ENCODE measurements around the gene PLOD1. TPM values are rescaled to one million over a fixed set of nuclear protein-coding genes. Genes with fewer than 3 reads are reported as not detected.
A peak's percentile ranks its signal among the peaks of the same experiment; 100 is the strongest.

PLOD1 gene
- total RNA-seq, 1 experiment from 2014 or later = 46.9 TPM

- CTCF ChIA-PET = interaction anchor here (1.0 to 4.5 kb wide), 10 partner anchors 12 to 408 kb away, joined by 3 to 19 read pairs (median 4); partner anchors contain the start of genes DISP3 and NPPB
- no peak for DNase-seq (ENCODE audit: low spot score)
- Mint-ChIP-seq H3K36me3 (no peaks in the 10 kb centered on the region), H3K27ac (peak overlapping the region; percentile 53; the same call in 1 of the 2 replicates), H3K27me3 (ENCODE audit: low read depth) (no peaks in the 10 kb centered on the region), H3K9me3 (no peaks in the 10 kb centered on the region), H3K4me3 (no peak overlapping the region), H3K4me1 (peaks cover 7% of the 10 kb centered on the region)
- POLR2A ChIA-PET = interaction anchor here (1.6 kb wide), 1 partner anchor 21 kb away, joined by 4 read pairs; no protein-coding TSS in a partner anchor
- no peak for ATAC-seq
- no peak for TF ChIP-seq HMGA2 (CRISPR knock-in tag; IDR thresholded peaks at IDR 0.05)
- TF ChIP-seq ZNF232 (CRISPR knock-in tag; IDR thresholded peaks at IDR 0.05) = no peak
- TF ChIP-seq SMAD3 (CRISPR knock-in tag; IDR thresholded peaks at IDR 0.05; ENCODE audit: borderline replicate concordance) = no peak
- TF ChIP-seq TCF7 (CRISPR knock-in tag; IDR thresholded peaks at IDR 0.05; ENCODE audit: low read depth) = no peak
- no peak for TF ChIP-seq ZNF263 (CRISPR knock-in tag; IDR thresholded peaks at IDR 0.05; ENCODE audit: low read depth)
- no peak for TF ChIP-seq GTF2I (CRISPR knock-in tag; conservative IDR thresholded peaks at IDR 0.05)
- TF ChIP-seq TP53 (CRISPR knock-in tag; IDR thresholded peaks at IDR 0.05) = no peak
- TF ChIP-seq ZBTB21 (CRISPR knock-in tag; IDR thresholded peaks at IDR 0.05; ENCODE audit: borderline replicate concordance) = no peak
- no peak for TF ChIP-seq GRHL2 (CRISPR knock-in tag; IDR thresholded peaks at IDR 0.05; ENCODE audit: insufficient replicate concordance, severe bottlenecking)
- TF ChIP-seq FOXK1 (CRISPR knock-in tag; IDR thresholded peaks at IDR 0.05) = no peak
- no peak for TF ChIP-seq ARID4B (CRISPR knock-in tag; IDR thresholded peaks at IDR 0.05; ENCODE audit: borderline replicate concordance)
Observed at GRCh38 chr1:11887666-11888007, 46.9 kb upstream of the PLOD1 start.

GRCh38 chr1:11888206-11888876 lies 46.2 kb upstream of the PLOD1 start:
- Mint-ChIP-seq H3K4me3 (no peak overlapping the region), H3K27me3 (ENCODE audit: low read depth) (no peaks in the 10 kb centered on the region; the same call in 1 of the 2 replicates), H3K27ac (no peak overlapping the region), H3K4me1 (peaks cover under 1% of the 10 kb centered on the region), H3K36me3 (no peaks in the 10 kb centered on the region), H3K9me3 (no peaks in the 10 kb centered on the region)
- ChIA-PET CTCF (interaction anchor here (0.6 to 4.5 kb wide), 12 partner anchors 13 to 409 kb away, joined by 3 to 19 read pairs (median 4); partner anchors contain the start of genes DISP3 and NPPB), POLR2A (interaction anchor here (1.6 kb wide), 1 partner anchor 20 kb away, joined by 4 read pairs; no protein-coding TSS in a partner anchor)
- TF ChIP-seq KAT7 (CRISPR knock-in tag; IDR thresholded peaks at IDR 0.05; ENCODE audit: borderline replicate concordance) (no peak), PREB (CRISPR knock-in tag; IDR thresholded peaks at IDR 0.05; ENCODE audit: borderline replicate concordance) (no peak)
- DNase-seq (ENCODE audit: low spot score) (no peak), ATAC-seq (no peak)

GRCh38 chr1:11888877-11889208 lies 45.7 kb upstream of the PLOD1 start:
- Mint-ChIP-seq H3K4me1 (no peaks in the 10 kb centered on the region; the same call in 1 of the 2 replicates), H3K9me3 (no peaks in the 10 kb centered on the region), H3K4me3 (no peak overlapping the region), H3K27ac (no peak overlapping the region), H3K27me3 (ENCODE audit: low read depth) (no peaks in the 10 kb centered on the region; the same call in 1 of the 2 replicates), H3K36me3 (no peaks in the 10 kb centered on the region)
- ATAC-seq (peak; percentile 66), DNase-seq (ENCODE audit: low spot score) (no peak)
- POLR2A ChIA-PET = interaction anchor here (1.6 kb wide), 1 partner anchor 19 kb away, joined by 4 read pairs; no protein-coding TSS in a partner anchor
- CTCF ChIA-PET = interaction anchor here (0.6 to 4.5 kb wide), 7 partner anchors 30 to 410 kb away, joined by 3 to 19 read pairs (median 4); partner anchors contain the start of genes DISP3 and NPPB
- TF ChIP-seq ZNF416 (CRISPR knock-in tag; IDR thresholded peaks at IDR 0.05) = no peak
- TF ChIP-seq IRF1 (CRISPR knock-in tag; IDR thresholded peaks at IDR 0.05) = no peak
- TF ChIP-seq ZNF121 (CRISPR knock-in tag; IDR thresholded peaks at IDR 0.05) = no peak
- TF ChIP-seq GABPB1 (CRISPR knock-in tag; IDR thresholded peaks at IDR 0.05) = no peak
- TF ChIP-seq AFF4 (CRISPR knock-in tag; IDR thresholded peaks at IDR 0.05; ENCODE audit: borderline replicate concordance) = no peak
- no peak for TF ChIP-seq ZSCAN18 (CRISPR knock-in tag; IDR thresholded peaks at IDR 0.05)

Data from WTC11 (cell line).